Activated naive CD8-positive, alpha-beta T cell treated with anti-CD3 and anti-CD28 coated beads, Interleukin-2, amount 10 ng/mL, durations not matched to agents 7 days and 5 days (primary cell): ENCODE measurements around the gene LGI1. TPM values are rescaled to one million over a fixed set of nuclear protein-coding genes. Genes with fewer than 3 reads are reported as not detected.

Experiments
- ATAC-seq: fragments of 150-1000 bp; cut with Tn5 transposase; one replicate; pipeline ENCODE4 v1.10.0; 2021; ENCODE audit warnings: low read depth, moderate library complexity
- POLR2A ChIA-PET: fragments of 350-600 bp; sonication (Branson Sonifier 250); formaldehyde crosslinking; loops from one replicate; lab custom pipeline; 2021; ENCODE audit warnings: antibody characterized with exemption; lab: Charles Lee
- DNase-seq: peaks from one replicate; pipeline ENCODE4 v3.0.0; 2021
- H3K27ac Mint-ChIP-seq: one replicate; pipeline ENCODE4 v1.8.0; 2022; ENCODE audit warnings: mild to moderate bottlenecking, mixed read lengths
- H3K27me3 Mint-ChIP-seq: one replicate; pipeline ENCODE4 v1.8.0; 2022; ENCODE audit warnings: mild to moderate bottlenecking, moderate library complexity, mixed read lengths
- H3K36me3 Mint-ChIP-seq: one replicate; pipeline ENCODE4 v1.8.0; 2021; ENCODE audit warnings: mild to moderate bottlenecking, mixed read lengths
- H3K4me1 Mint-ChIP-seq: one replicate; pipeline ENCODE4 v1.8.0; 2021; ENCODE audit warnings: mixed read lengths
- H3K4me3 Mint-ChIP-seq: one replicate; pipeline ENCODE4 v1.8.0; 2022; ENCODE audit warnings: mild to moderate bottlenecking, moderate library complexity, mixed read lengths
- H3K9me3 Mint-ChIP-seq: one replicate; pipeline ENCODE4 v1.8.0; 2021; ENCODE audit warnings: mixed read lengths
- total RNA-seq, 2 experiments: library from RNA; stranded (reverse); gene quantifications; one replicate each; pipeline ENCODE4 v1.2.3, GENCODE V29; 2021

LGI1 gene
- total RNA-seq, result not detected

GRCh38 chr10:93757801-93758507 is at the start of gene LGI1:
Gene LGI1 (plus strand): TSS chr10:93757936. CDS start chr10:93758145, 209 bp downstream.
- no peaks in the 10 kb centered on the region for H3K36me3 Mint-ChIP-seq
- H3K9me3 Mint-ChIP-seq, result no peaks in the 10 kb centered on the region
- POLR2A ChIA-PET, result no interaction called here
- H3K4me1 Mint-ChIP-seq, result no peaks in the 10 kb centered on the region
- ATAC-seq (no peak), DNase-seq (no peak)
- H3K4me3 Mint-ChIP-seq, result no peak within 1 kb of the TSS
- H3K27ac Mint-ChIP-seq, result no peak within 1 kb of the TSS
- peaks cover 48% of the 10 kb centered on the region for H3K27me3 Mint-ChIP-seq

GRCh38 chr10:93710333-93710909 is 47.3 kb upstream of the LGI1 start:
- Mint-ChIP-seq H3K9me3 (no peaks in the 10 kb centered on the region), H3K36me3 (no peaks in the 10 kb centered on the region), H3K27me3 (no peaks in the 10 kb centered on the region), H3K27ac (no peak overlapping the region), H3K4me3 (no peak overlapping the region), H3K4me1 (peaks cover 8% of the 10 kb centered on the region)
- POLR2A ChIA-PET, result no interaction called here
- DNase-seq, result no peak
- ATAC-seq, result no peak

DNA sequence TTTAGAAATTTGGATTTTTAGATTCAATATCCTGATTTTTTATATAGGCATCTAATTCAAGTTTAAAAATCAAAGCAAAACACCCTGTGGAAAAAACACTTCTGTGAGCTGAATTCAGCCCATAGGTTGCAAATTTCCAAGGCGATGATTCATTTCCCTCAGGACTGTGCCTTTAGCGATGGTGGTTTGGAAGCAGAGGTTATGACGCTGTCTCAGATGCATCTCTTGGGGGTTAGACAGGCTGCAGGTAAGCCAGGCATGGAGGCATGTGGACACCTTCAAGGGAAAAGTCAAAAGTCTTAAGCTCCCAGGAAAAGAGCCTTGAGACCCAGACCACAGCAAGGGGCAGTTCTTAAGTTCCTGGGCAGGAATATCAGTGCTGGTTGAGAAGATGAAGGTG is 45.8 kb upstream of the LGI1 start:
- Mint-ChIP-seq H3K27ac (no peak overlapping the region), H3K27me3 (no peaks in the 10 kb centered on the region), H3K36me3 (no peaks in the 10 kb centered on the region), H3K4me3 (no peak overlapping the region), H3K4me1 (peaks cover 8% of the 10 kb centered on the region), H3K9me3 (no peaks in the 10 kb centered on the region)
- ATAC-seq (no peak), DNase-seq (no peak)
- POLR2A ChIA-PET, result no interaction called here

DNA sequence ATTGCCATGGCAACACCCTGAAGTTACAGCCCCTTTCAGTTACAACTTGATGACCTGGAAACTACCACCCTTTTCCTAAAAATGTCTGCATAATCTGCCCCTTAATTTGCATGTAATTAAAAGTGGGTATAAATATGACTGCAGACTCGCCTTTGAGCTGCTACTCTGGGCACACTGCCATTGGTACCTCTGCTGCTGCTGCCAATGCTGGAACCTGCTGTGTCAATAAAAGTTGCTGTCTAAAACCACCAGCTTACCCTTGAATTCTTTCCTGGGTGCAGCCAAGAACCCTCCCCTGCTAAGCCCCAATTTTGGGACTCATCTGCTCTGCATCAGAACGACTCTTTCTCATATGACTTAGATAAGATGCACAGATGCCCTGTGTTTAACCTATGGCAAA is 45.1 kb upstream of the LGI1 start:
- Mint-ChIP-seq H3K4me1 (peaks cover 4% of the 10 kb centered on the region), H3K36me3 (no peaks in the 10 kb centered on the region), H3K4me3 (no peak overlapping the region), H3K9me3 (no peaks in the 10 kb centered on the region), H3K27ac (no peak overlapping the region), H3K27me3 (no peaks in the 10 kb centered on the region)
- POLR2A ChIA-PET, result no interaction called here
- ATAC-seq (no peak), DNase-seq (no peak)

DNA sequence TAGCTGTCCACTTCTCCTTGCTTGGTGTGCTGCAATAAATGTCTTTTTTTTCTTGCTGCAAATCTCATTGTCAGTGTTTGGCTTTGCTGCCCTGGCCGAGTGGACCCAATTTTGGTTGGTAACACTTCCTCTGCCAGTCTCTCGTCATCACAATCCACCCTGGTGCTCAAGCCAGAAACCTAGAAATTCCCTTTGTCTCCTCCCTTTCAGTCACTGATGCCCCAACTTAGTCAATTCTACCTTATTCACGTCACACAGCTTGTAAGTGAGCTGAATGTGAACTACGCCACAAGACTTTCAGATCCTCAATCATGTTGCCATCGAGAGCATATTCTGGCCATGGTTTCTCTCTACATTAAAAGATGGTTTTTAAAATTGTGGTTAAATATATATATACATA is 42.4 kb upstream of the LGI1 start:
- Mint-ChIP-seq H3K4me3 (no peak overlapping the region), H3K9me3 (no peaks in the 10 kb centered on the region), H3K27me3 (peaks cover 12% of the 10 kb centered on the region), H3K27ac (no peak overlapping the region), H3K36me3 (no peaks in the 10 kb centered on the region), H3K4me1 (peaks cover 9% of the 10 kb centered on the region)
- POLR2A ChIA-PET, result no interaction called here
- DNase-seq (no peak), ATAC-seq (no peak)

- H3K9me3 Mint-ChIP-seq, result no peaks in the 10 kb centered on the region
- H3K27me3 Mint-ChIP-seq, result peaks cover 12% of the 10 kb centered on the region
- no peak for DNase-seq
- POLR2A ChIA-PET, result no interaction called here
- H3K4me3 Mint-ChIP-seq, result no peak overlapping the region
- ATAC-seq, result no peak
- no peak overlapping the region for H3K27ac Mint-ChIP-seq
- H3K36me3 Mint-ChIP-seq, result no peaks in the 10 kb centered on the region
- H3K4me1 Mint-ChIP-seq, result peaks cover 17% of the 10 kb centered on the region
These were observed 41.0 kb upstream of the LGI1 start for GRCh38 chr10:93716766-93717165.

GRCh38 chr10:93718937-93719725 is 38.6 kb upstream of the LGI1 start:
- ATAC-seq (no peak), DNase-seq (no peak)
- H3K36me3 Mint-ChIP-seq, result no peaks in the 10 kb centered on the region
- peaks cover 17% of the 10 kb centered on the region for H3K4me1 Mint-ChIP-seq
- POLR2A ChIA-PET, result no interaction called here
- H3K4me3 Mint-ChIP-seq, result no peak overlapping the region
- H3K9me3 Mint-ChIP-seq, result no peaks in the 10 kb centered on the region
- H3K27ac Mint-ChIP-seq, result no peak overlapping the region
- H3K27me3 Mint-ChIP-seq, result peaks cover 19% of the 10 kb centered on the region

- ATAC-seq (no peak), DNase-seq (no peak)
- POLR2A ChIA-PET, result no interaction called here
- Mint-ChIP-seq H3K9me3 (no peaks in the 10 kb centered on the region), H3K27ac (no peak overlapping the region), H3K36me3 (no peaks in the 10 kb centered on the region), H3K4me3 (no peak overlapping the region), H3K27me3 (peaks cover 27% of the 10 kb centered on the region), H3K4me1 (peaks cover 17% of the 10 kb centered on the region)
These were observed 37.8 kb upstream of the LGI1 start for GRCh38 chr10:93719901-93720300.

DNA sequence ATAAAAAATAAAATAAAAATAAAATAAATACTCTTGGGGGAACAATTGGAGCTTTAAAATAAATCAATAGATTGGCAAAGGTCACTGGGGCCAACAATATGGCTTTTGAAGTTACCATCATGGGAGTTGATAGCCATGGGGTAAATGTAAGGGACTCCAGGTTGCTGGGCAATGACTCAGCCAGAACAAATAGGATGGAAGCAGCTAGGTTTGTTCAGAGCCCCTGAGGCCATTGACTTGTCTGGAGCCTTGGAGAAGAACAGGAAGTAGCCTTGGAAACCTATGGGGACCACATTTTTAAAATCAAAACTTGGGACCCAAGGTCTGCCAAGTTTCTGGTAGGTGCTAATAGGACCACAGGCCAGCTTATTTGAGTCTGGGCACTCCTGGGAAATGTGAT is 35.2 kb upstream of the LGI1 start:
- H3K27ac Mint-ChIP-seq, result no peak overlapping the region
- H3K27me3 Mint-ChIP-seq, result peaks cover 43% of the 10 kb centered on the region
- peaks cover 17% of the 10 kb centered on the region for H3K4me1 Mint-ChIP-seq
- DNase-seq (no peak), ATAC-seq (no peak)
- POLR2A ChIA-PET, result no interaction called here
- no peak overlapping the region for H3K4me3 Mint-ChIP-seq
- no peaks in the 10 kb centered on the region for H3K9me3 Mint-ChIP-seq
- no peaks in the 10 kb centered on the region for H3K36me3 Mint-ChIP-seq

- POLR2A ChIA-PET, result no interaction called here
- no peaks in the 10 kb centered on the region for H3K36me3 Mint-ChIP-seq
- H3K4me1 Mint-ChIP-seq, result peaks cover 17% of the 10 kb centered on the region
- DNase-seq (no peak), ATAC-seq (no peak)
- no peaks in the 10 kb centered on the region for H3K9me3 Mint-ChIP-seq
- no peak overlapping the region for H3K4me3 Mint-ChIP-seq
- no peak overlapping the region for H3K27ac Mint-ChIP-seq
- H3K27me3 Mint-ChIP-seq, result peaks cover 41% of the 10 kb centered on the region
These were observed 34.6 kb upstream of the LGI1 start for GRCh38 chr10:93723153-93723552.

GRCh38 chr10:93726024-93726423 is 31.7 kb upstream of the LGI1 start:
- Mint-ChIP-seq H3K4me3 (no peak overlapping the region), H3K4me1 (peaks cover 1% of the 10 kb centered on the region), H3K27ac (no peak overlapping the region), H3K9me3 (no peaks in the 10 kb centered on the region), H3K27me3 (peaks cover 31% of the 10 kb centered on the region), H3K36me3 (no peaks in the 10 kb centered on the region)
- ATAC-seq (no peak), DNase-seq (no peak)
- POLR2A ChIA-PET, result no interaction called here

DNA sequence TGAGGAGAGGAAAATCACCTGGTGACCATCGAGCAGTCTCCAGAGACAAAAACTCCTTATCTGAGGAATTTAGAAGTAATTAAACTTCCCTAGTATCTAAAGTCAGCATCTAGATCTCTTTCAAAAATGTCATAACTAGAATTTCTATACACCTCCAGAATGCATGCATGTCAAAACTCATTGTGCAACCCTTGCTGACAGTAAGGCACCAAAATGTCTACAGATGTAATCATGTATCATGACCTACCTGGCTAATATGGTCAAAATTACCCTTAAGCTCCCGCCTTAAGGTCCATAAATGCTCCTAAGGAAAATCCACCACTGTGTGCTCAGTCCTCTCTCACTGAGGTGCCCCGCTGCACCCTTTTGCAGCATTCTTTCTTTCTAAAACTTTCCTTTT is 16.4 kb upstream of the LGI1 start:
- peaks cover 2% of the 10 kb centered on the region for H3K4me1 Mint-ChIP-seq
- DNase-seq, result no peak
- H3K9me3 Mint-ChIP-seq, result no peaks in the 10 kb centered on the region
- H3K27me3 Mint-ChIP-seq, result peaks cover 21% of the 10 kb centered on the region
- no peak overlapping the region for H3K4me3 Mint-ChIP-seq
- POLR2A ChIA-PET, result no interaction called here
- H3K36me3 Mint-ChIP-seq, result no peaks in the 10 kb centered on the region
- no peak overlapping the region for H3K27ac Mint-ChIP-seq
- ATAC-seq, result no peak

DNA sequence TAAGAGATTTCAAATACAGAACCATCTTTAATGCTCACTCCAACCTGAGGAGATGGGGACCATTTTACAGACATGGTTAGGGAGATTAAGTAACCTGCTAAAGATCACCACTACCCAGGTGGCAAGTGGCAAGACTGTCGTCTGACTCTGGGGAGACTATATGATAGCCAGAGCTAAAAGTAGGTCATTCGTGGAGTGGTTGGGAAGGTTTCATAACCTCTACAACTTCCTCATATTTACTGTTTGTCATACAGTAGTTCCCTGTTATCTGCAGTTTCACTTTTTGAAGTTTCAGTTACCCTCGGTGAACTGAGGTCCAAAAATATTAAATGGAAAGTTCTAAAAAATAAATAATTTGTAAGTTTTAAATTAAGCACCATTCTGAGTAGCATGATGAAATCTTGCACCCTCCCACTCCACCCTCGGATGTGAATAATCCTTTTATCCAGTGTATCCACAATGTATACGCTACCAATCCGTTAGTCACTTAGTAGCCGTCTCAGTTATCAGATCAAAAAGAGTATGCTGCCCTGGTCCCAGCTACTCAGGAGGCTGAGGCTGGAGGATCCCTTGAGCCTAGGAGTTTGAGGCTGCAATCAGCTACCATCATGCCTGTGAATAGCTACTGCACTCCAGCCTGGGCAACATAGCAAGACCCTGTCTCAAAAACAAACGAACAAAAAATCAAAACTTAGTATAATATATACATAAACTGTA is 14.9 kb upstream of the LGI1 start:
- DNase-seq (no peak), ATAC-seq (no peak)
- POLR2A ChIA-PET, result no interaction called here
- Mint-ChIP-seq H3K4me1 (peaks cover 2% of the 10 kb centered on the region), H3K9me3 (no peaks in the 10 kb centered on the region), H3K4me3 (no peak overlapping the region), H3K27ac (no peak overlapping the region), H3K36me3 (no peaks in the 10 kb centered on the region), H3K27me3 (peaks cover 6% of the 10 kb centered on the region)
